Measurements from ENCODE around the gene CDKN2B. TPM values are rescaled to one million over a fixed set of nuclear protein-coding genes. Genes with fewer than 3 reads are reported as not detected.

Gene CDKN2B
- total and polyA plus RNA-seq, 4 donors: 0.32 to 1.3 (median 0.54) TPM

- TF ChIP-seq FOXA2 (IDR thresholded peaks at IDR 0.05) (no peak), SP1 (IDR thresholded peaks at IDR 0.05) (no peak), TAF1 (conservative IDR thresholded peaks at IDR 0.05) (no peak), ATF3 (IDR thresholded peaks at IDR 0.05) (no peak), EGR1 (IDR thresholded peaks at IDR 0.05; ENCODE audit: low read depth in 2 of 2) (no peak), YY1 (IDR thresholded peaks at IDR 0.05) (no peak)
- Histone ChIP-seq H3K27ac (ENCODE audit: low read depth in 1 of 2, low read length in 2 of 2) (no peak overlapping the region), H3K9ac (ENCODE audit: low read depth in 1 of 2, low read length in 2 of 2) (no peak overlapping the region), H3K27me3 (ENCODE audit: control insufficient read depth in 4 of 4, insufficient read depth in 4 of 4, low read length in 3 of 4) (no peaks in the 10 kb centered on the region), H3K9me3 (ENCODE audit: control insufficient read depth in 4 of 4, low read length in 3 of 4) (no peaks in the 10 kb centered on the region), H3K36me3 (ENCODE audit: control insufficient read depth in 4 of 4, insufficient read depth in 3 of 4, low read depth in 1 of 4, low read length in 3 of 4) (no peaks in the 10 kb centered on the region), H3K4me3 (ENCODE audit: low read depth in 1 of 3, low read length in 3 of 3) (no peak overlapping the region), H3K4me1 (ENCODE audit: control insufficient read depth in 4 of 4, insufficient read depth in 4 of 4, low read length in 3 of 4) (no peaks in the 10 kb centered on the region)
- 64% methylated on average over 4 of the region's 4 CpGs for WGBS
- no peak for DNase-seq (ENCODE audit: low spot score)
These were observed 43.4 kb upstream of the CDKN2B start for GRCh38 chr9:22052376-22052945.

DNA sequence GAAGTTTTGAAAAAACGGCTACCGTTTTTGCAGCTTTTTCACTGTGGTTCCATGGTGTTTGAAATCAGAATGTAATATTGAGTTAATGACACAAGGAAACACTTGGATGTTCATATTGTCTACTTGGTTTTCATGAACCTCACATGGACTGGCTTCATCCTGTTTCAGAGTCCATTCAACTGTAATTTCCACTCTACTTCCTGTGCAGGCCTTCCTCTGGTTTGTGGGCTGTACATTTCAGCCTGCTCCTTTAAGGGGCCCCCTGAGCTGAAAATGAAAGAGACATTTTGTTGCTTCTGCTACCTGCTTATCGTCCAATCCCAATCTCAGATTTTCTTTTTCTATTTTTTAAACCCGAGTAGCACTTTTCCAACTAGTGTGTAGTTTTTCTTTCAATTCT is 41.8 kb upstream of the CDKN2B start:
- DNase-seq (ENCODE audit: low spot score): no peak
- WGBS: 77% methylated on average over 4 of the region's 4 CpGs

GRCh38 chr9:22049411-22049810 is 40.3 kb upstream of the CDKN2B start:
- Histone ChIP-seq H3K9ac (ENCODE audit: low read depth in 1 of 2, low read length in 2 of 2) (no peak overlapping the region), H3K27ac (ENCODE audit: low read depth in 1 of 2, low read length in 2 of 2) (no peak overlapping the region), H3K36me3 (ENCODE audit: control insufficient read depth in 4 of 4, insufficient read depth in 3 of 4, low read depth in 1 of 4, low read length in 3 of 4) (no peaks in the 10 kb centered on the region), H3K4me1 (ENCODE audit: control insufficient read depth in 4 of 4, insufficient read depth in 4 of 4, low read length in 3 of 4) (no peaks in the 10 kb centered on the region), H3K27me3 (ENCODE audit: control insufficient read depth in 4 of 4, insufficient read depth in 4 of 4, low read length in 3 of 4) (peaks cover 0 to 3% (median 0%) of the 10 kb centered on the region in 4 donors), H3K4me3 (ENCODE audit: low read depth in 1 of 3, low read length in 3 of 3) (no peak overlapping the region), H3K9me3 (ENCODE audit: control insufficient read depth in 4 of 4, low read length in 3 of 4) (no peaks in the 10 kb centered on the region)
- no peak for DNase-seq (ENCODE audit: low spot score)
- 100% methylated on average over 1 of the region's 1 CpG for WGBS
- TF ChIP-seq SP1 (IDR thresholded peaks at IDR 0.05): no peak
- TF ChIP-seq RXRA (IDR thresholded peaks at IDR 0.05): no peak
- no peak for TF ChIP-seq ATF3 (IDR thresholded peaks at IDR 0.05)
- TF ChIP-seq, protein P1, sequence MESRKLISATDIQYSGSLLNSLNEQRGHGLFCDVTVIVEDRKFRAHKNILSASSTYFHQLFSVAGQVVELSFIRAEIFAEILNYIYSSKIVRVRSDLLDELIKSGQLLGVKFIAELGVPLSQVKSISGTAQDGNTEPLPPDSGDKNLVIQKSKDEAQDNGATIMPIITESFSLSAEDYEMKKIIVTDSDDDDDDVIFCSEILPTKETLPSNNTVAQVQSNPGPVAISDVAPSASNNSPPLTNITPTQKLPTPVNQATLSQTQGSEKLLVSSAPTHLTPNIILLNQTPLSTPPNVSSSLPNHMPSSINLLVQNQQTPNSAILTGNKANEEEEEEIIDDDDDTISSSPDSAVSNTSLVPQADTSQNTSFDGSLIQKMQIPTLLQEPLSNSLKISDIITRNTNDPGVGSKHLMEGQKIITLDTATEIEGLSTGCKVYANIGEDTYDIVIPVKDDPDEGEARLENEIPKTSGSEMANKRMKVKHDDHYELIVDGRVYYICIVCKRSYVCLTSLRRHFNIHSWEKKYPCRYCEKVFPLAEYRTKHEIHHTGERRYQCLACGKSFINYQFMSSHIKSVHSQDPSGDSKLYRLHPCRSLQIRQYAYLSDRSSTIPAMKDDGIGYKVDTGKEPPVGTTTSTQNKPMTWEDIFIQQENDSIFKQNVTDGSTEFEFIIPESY (IDR thresholded peaks at IDR 0.05): no peak
- TF ChIP-seq MAX (IDR thresholded peaks at IDR 0.05): no peak
- no peak for TF ChIP-seq YY1 (IDR thresholded peaks at IDR 0.05)
- no peak for TF ChIP-seq RAD21 (IDR thresholded peaks at IDR 0.05)
- TF ChIP-seq FOXA1 (IDR thresholded peaks at IDR 0.05): no peak

More for the DNA sequence above, 41.8 kb upstream of the CDKN2B start:
- H3K27me3 ChIP-seq (ENCODE audit: control insufficient read depth in 4 of 4, insufficient read depth in 4 of 4, low read length in 3 of 4): no peaks in the 10 kb centered on the region
- no peaks in the 10 kb centered on the region for H3K4me1 ChIP-seq (ENCODE audit: control insufficient read depth in 4 of 4, insufficient read depth in 4 of 4, low read length in 3 of 4)
- H3K9me3 ChIP-seq (ENCODE audit: control insufficient read depth in 4 of 4, low read length in 3 of 4): no peaks in the 10 kb centered on the region
- H3K36me3 ChIP-seq (ENCODE audit: control insufficient read depth in 4 of 4, insufficient read depth in 3 of 4, low read depth in 1 of 4, low read length in 3 of 4): no peaks in the 10 kb centered on the region
- H3K4me3 ChIP-seq (ENCODE audit: low read depth in 1 of 3, low read length in 3 of 3): no peak overlapping the region
- TF ChIP-seq JUND (IDR thresholded peaks at IDR 0.05) (no peak), SP1 (IDR thresholded peaks at IDR 0.05) (no peak), NR2F2 (IDR thresholded peaks at IDR 0.05) (no peak), TAF1 (conservative IDR thresholded peaks at IDR 0.05) (no peak), HNF4A (conservative IDR thresholded peaks at IDR 0.05) (no peak), RXRA (IDR thresholded peaks at IDR 0.05) (no peak), REST (IDR thresholded peaks at IDR 0.05) (no peak), GABPA (IDR thresholded peaks at IDR 0.05 in 1 of 2, conservative IDR thresholded peaks at IDR 0.05 in 1 of 2) (no peak), FOXA2 (IDR thresholded peaks at IDR 0.05) (no peak), EGR1 (IDR thresholded peaks at IDR 0.05; ENCODE audit: low read depth in 2 of 2) (no peak), FOXA1 (IDR thresholded peaks at IDR 0.05) (no peak)
- no peak overlapping the region for H3K9ac ChIP-seq (ENCODE audit: low read depth in 1 of 2, low read length in 2 of 2)
- no peak overlapping the region for H3K27ac ChIP-seq (ENCODE audit: low read depth in 1 of 2, low read length in 2 of 2)

Measured in liver (tissue), 9 donors.